Measurements from ENCODE around the gene WDR91. TPM values are rescaled to one million over a fixed set of nuclear protein-coding genes. Genes with fewer than 3 reads are reported as not detected.
"Not testable (repeated sequence)": the region's sequence is repeated elsewhere in the genome, so short reads cannot be mapped to it uniquely, and the experiment has no call there.

WDR91 gene
- total RNA-seq, 2 donors from 2014 or later = 36.2 to 78.3 TPM

DNA sequence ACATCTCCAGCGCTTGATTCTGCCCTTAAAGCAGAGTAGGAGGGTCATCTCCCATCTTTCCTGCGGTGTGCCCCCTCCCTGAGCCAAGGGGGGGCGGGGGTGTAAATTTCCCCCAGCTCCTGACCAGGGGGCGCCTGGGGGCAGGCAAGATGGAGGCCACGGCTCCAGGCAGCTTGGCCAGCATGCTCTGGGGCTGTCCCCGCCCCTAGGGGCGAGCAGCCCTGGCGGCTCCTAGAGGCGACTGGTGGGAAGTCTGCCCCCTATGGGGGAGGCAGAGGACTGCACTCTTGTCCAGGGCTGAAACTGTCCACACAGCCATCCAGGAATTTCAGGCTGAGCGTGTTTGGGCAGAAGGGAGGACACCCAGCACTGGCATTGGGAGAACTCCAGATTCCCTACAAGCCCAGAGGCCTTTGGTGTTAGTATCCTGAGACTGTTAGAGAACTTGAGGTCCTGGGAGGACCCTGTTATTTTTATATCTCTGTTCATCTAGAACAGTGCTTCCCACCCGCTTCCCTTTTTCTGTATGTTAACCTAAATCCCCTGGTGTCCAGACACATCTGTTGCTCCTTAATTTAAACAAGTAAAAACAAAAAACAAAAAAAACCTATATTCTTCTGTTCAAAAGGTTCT, 26.9 kb upstream of the WDR91 start:
- Histone ChIP-seq H3K4me1 (ENCODE audit: control insufficient read depth in 1 of 2, low read depth in 2 of 2) (no peaks in the 10 kb centered on the region), H3K27me3 (replicated peaks; ENCODE audit: insufficient read depth) (no peaks in the 10 kb centered on the region), H3K4me3 (no peak overlapping the region), H3K9me3 (no peaks in the 10 kb centered on the region), H3K27ac (no peak overlapping the region), H3K36me3 (no peaks in the 10 kb centered on the region)
- ATAC-seq (ENCODE audit: insufficient number of reproducible peaks, low FRiP score, low read depth) = no peak
- peak; percentile 15 for TF ChIP-seq CTCF (IDR thresholded peaks at IDR 0.05)
- no peak for DNase-seq (ENCODE audit: low spot score)

DNA sequence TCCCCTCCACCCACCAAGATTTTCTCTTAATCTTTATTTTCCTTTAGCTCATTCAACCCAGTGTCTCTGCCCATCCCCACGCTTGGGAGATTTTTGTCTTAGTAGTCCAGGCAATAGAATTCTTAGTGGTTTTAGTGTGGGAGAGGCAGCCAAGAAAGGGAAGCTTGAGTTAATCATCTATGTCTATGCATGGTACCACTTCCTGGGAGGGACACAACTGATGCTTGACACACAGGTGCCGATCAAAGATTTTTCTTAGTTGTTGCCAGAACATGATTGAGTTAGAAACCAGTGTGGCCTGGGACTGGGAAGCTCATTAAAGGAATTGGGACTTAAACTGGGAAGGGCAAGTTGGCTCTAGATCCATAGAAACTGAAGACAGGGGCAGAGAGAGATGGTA, 25.4 kb upstream of the WDR91 start:
- no peak for TF ChIP-seq CTCF (IDR thresholded peaks at IDR 0.05)
- Histone ChIP-seq H3K36me3 (no peaks in the 10 kb centered on the region), H3K27me3 (replicated peaks; ENCODE audit: insufficient read depth) (no peaks in the 10 kb centered on the region), H3K9me3 (no peaks in the 10 kb centered on the region), H3K4me1 (ENCODE audit: control insufficient read depth in 1 of 2, low read depth in 2 of 2) (no peaks in the 10 kb centered on the region), H3K4me3 (no peak overlapping the region), H3K27ac (no peak overlapping the region)
- ATAC-seq (ENCODE audit: insufficient number of reproducible peaks, low FRiP score, low read depth) (no peak), DNase-seq (ENCODE audit: low spot score) (no peak)

GRCh38 chr7:135235841-135236240, 24.5 kb upstream of the WDR91 start:
- Histone ChIP-seq H3K36me3 (no peaks in the 10 kb centered on the region), H3K4me3 (no peak overlapping the region), H3K9me3 (no peaks in the 10 kb centered on the region), H3K4me1 (ENCODE audit: control insufficient read depth in 1 of 2, low read depth in 2 of 2) (no peaks in the 10 kb centered on the region), H3K27me3 (replicated peaks; ENCODE audit: insufficient read depth) (no peaks in the 10 kb centered on the region), H3K27ac (no peak overlapping the region)
- ATAC-seq (ENCODE audit: insufficient number of reproducible peaks, low FRiP score, low read depth) (no peak), DNase-seq (ENCODE audit: low spot score) (no peak)
- no peak for TF ChIP-seq CTCF (IDR thresholded peaks at IDR 0.05)

DNA sequence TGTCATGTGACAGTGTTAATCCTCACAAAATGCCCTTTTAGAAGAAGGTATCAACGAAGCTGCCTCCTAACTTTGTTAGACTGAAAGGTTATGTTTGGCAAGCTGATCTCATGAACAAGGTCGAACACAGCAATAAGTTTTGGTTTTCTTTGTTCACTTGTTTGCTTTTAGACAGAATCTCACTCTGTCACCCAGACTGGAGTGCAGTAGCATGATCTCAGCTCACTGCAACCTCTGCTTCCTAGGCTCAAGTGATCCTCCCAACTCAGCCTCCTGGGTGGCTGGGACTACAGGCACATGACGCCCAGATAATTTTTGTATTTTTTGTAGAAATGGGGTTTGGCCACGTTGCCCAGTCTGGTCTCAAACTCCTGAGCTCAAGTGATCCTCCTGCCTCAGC, 23.4 kb upstream of the WDR91 start:
- no peak overlapping the region for H3K27ac ChIP-seq
- H3K36me3 ChIP-seq = no peaks in the 10 kb centered on the region
- DNase-seq (ENCODE audit: low spot score) = no peak
- no peak overlapping the region for H3K4me3 ChIP-seq
- no peaks in the 10 kb centered on the region for H3K4me1 ChIP-seq (ENCODE audit: control insufficient read depth in 1 of 2, low read depth in 2 of 2)
- H3K27me3 ChIP-seq (replicated peaks; ENCODE audit: insufficient read depth) = no peaks in the 10 kb centered on the region
- TF ChIP-seq CTCF (IDR thresholded peaks at IDR 0.05) = no peak
- no peaks in the 10 kb centered on the region for H3K9me3 ChIP-seq
- no peak for ATAC-seq (ENCODE audit: insufficient number of reproducible peaks, low FRiP score, low read depth)

GRCh38 chr7:135234095-135234494, 22.8 kb upstream of the WDR91 start:
- H3K4me1 ChIP-seq (ENCODE audit: control insufficient read depth in 1 of 2, low read depth in 2 of 2); H3K27ac ChIP-seq; ATAC-seq (ENCODE audit: insufficient number of reproducible peaks, low FRiP score, low read depth); DNase-seq (ENCODE audit: low spot score); H3K27me3 ChIP-seq (replicated peaks; ENCODE audit: insufficient read depth); H3K4me3 ChIP-seq; H3K36me3 ChIP-seq; H3K9me3 ChIP-seq: not testable (repeated sequence)

DNA sequence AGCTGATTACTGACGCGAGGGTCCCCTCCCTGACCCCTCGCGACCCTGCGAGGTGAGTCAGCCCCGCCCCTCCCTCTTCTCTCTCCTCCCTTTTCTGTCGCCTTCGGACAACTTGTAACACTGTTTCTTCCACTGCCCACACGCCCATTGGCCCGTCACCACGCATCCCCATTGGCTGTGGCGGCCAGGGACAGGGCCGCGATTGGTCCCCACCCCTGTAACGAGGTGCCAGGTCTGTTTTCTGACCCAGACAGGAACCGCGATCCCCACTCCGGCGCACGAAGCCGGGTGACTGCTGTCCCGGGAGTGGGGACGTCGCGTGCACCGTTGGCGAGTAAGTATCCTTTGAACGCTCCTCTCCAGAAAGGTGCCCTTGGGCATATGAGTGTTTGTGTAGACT, 22.2 kb upstream of the WDR91 start, which contains the start of gene STRA8:
Gene STRA8, plus strand, starts transcription at position 269 of the 400 bp plus-strand sequence. CDS start 6,687 bp downstream, outside the sequence.
- H3K36me3 ChIP-seq = no peaks in the 10 kb centered on the region
- no peaks in the 10 kb centered on the region for H3K27me3 ChIP-seq (replicated peaks; ENCODE audit: insufficient read depth)
- H3K4me3 ChIP-seq = no peak within 1 kb of the TSS
- TF ChIP-seq CTCF (IDR thresholded peaks at IDR 0.05) = no peak
- DNase-seq (ENCODE audit: low spot score) (no peak), ATAC-seq (ENCODE audit: insufficient number of reproducible peaks, low FRiP score, low read depth) (no peak)
- H3K4me1 ChIP-seq (ENCODE audit: control insufficient read depth in 1 of 2, low read depth in 2 of 2) = no peaks in the 10 kb centered on the region
- H3K9me3 ChIP-seq = no peaks in the 10 kb centered on the region
- H3K27ac ChIP-seq = no peak within 1 kb of the TSS

Measured in thoracic aorta (tissue), 2 donors.